Measurements from ENCODE around the gene GIT1. TPM values are rescaled to one million over a fixed set of nuclear protein-coding genes. Genes with fewer than 3 reads are reported as not detected.

The GIT1 gene
- total and polyA plus RNA-seq, 2 donors, result 14.2 to 32.8 TPM

- no peak overlapping the region for H3K27ac ChIP-seq (ENCODE audit: low read depth)
- H3K4me3 ChIP-seq (ENCODE audit: low read depth, low read length), result no peak overlapping the region
- no peaks in the 10 kb centered on the region for H3K4me1 ChIP-seq (ENCODE audit: insufficient read depth)
- WGBS, result 77% methylated on average over 3 of the region's 3 CpGs
- no peaks in the 10 kb centered on the region for H3K36me3 ChIP-seq (ENCODE audit: insufficient read depth)
- no peak for DNase-seq (ENCODE audit: extremely low spot score)
These were observed 33.6 kb downstream of the GIT1 start for GRCh38 chr17:29555840-29556239.

- Histone ChIP-seq H3K4me3 (ENCODE audit: low read depth, low read length) (no peak overlapping the region), H3K27ac (ENCODE audit: low read depth) (no peak overlapping the region), H3K4me1 (ENCODE audit: insufficient read depth) (no peaks in the 10 kb centered on the region), H3K36me3 (ENCODE audit: insufficient read depth) (no peaks in the 10 kb centered on the region)
- WGBS, result 30% methylated on average over 5 of the region's 5 CpGs
- no peak for DNase-seq (ENCODE audit: extremely low spot score)
These were observed 40.1 kb downstream of the GIT1 start for GRCh38 chr17:29549177-29549923.

- Histone ChIP-seq H3K36me3 (ENCODE audit: insufficient read depth) (peaks cover 4% of the 10 kb centered on the region), H3K4me3 (ENCODE audit: low read depth, low read length) (no peak overlapping the region), H3K27ac (ENCODE audit: low read depth) (no peak overlapping the region), H3K4me1 (ENCODE audit: insufficient read depth) (no peaks in the 10 kb centered on the region)
- WGBS, result 83% methylated on average over 1 of the region's 1 CpG
- no peak for DNase-seq (ENCODE audit: extremely low spot score)
These were observed 42.6 kb downstream of the GIT1 start for GRCh38 chr17:29546830-29547229.

GRCh38 chr17:29546085-29546484, 43.4 kb downstream of the GIT1 start:
- Histone ChIP-seq H3K4me3 (ENCODE audit: low read depth, low read length) (no peak overlapping the region), H3K27ac (ENCODE audit: low read depth) (no peak overlapping the region), H3K4me1 (ENCODE audit: insufficient read depth) (no peaks in the 10 kb centered on the region), H3K36me3 (ENCODE audit: insufficient read depth) (peaks cover 4% of the 10 kb centered on the region)
- 66% methylated on average over 1 of the region's 1 CpG for WGBS
- DNase-seq (ENCODE audit: extremely low spot score), result no peak

- 85% methylated on average over 4 of the region's 4 CpGs for WGBS
- Histone ChIP-seq H3K27ac (ENCODE audit: low read depth) (no peak overlapping the region), H3K4me3 (ENCODE audit: low read depth, low read length) (no peak overlapping the region), H3K36me3 (ENCODE audit: insufficient read depth) (peaks cover 4% of the 10 kb centered on the region), H3K4me1 (ENCODE audit: insufficient read depth) (no peaks in the 10 kb centered on the region)
- DNase-seq (ENCODE audit: extremely low spot score), result no peak
These were observed 45.4 kb downstream of the GIT1 start for GRCh38 chr17:29544066-29544465.

- no peak overlapping the region for H3K4me3 ChIP-seq (ENCODE audit: low read depth, low read length)
- H3K27ac ChIP-seq (ENCODE audit: low read depth), result no peak overlapping the region
- H3K36me3 ChIP-seq (ENCODE audit: insufficient read depth), result peaks cover 5% of the 10 kb centered on the region
- 89% methylated on average over 8 of the region's 8 CpGs for WGBS
- H3K4me1 ChIP-seq (ENCODE audit: insufficient read depth), result no peaks in the 10 kb centered on the region
- no peak for DNase-seq (ENCODE audit: extremely low spot score)
These were observed 55.5 kb downstream of the GIT1 start for GRCh38 chr17:29533976-29534375.

GRCh38 chr17:29526322-29526721, 63.1 kb downstream of the GIT1 start:
- no peak for DNase-seq (ENCODE audit: extremely low spot score)
- Histone ChIP-seq H3K4me1 (ENCODE audit: insufficient read depth) (no peaks in the 10 kb centered on the region), H3K27ac (ENCODE audit: low read depth) (no peak overlapping the region), H3K36me3 (ENCODE audit: insufficient read depth) (peaks cover 6% of the 10 kb centered on the region), H3K4me3 (ENCODE audit: low read depth, low read length) (no peak overlapping the region)
- WGBS, result 92% methylated on average over 3 of the region's 3 CpGs

- WGBS, result 96% methylated on average over 3 of the region's 3 CpGs
- Histone ChIP-seq H3K36me3 (ENCODE audit: insufficient read depth) (peaks cover 3% of the 10 kb centered on the region), H3K27ac (ENCODE audit: low read depth) (no peak overlapping the region), H3K4me1 (ENCODE audit: insufficient read depth) (no peaks in the 10 kb centered on the region), H3K4me3 (ENCODE audit: low read depth, low read length) (no peak overlapping the region)
- DNase-seq (ENCODE audit: extremely low spot score), result no peak
These were observed 64.8 kb downstream of the GIT1 start for GRCh38 chr17:29524692-29525091.

Other genes with a start within 250 kb of the GIT1 start
- gene TAOK1, start 199.3 kb downstream of the GIT1 start, total RNA-seq, result 96.9 TPM
- gene TAOK1, start 199.3 kb downstream of the GIT1 start, polyA plus RNA-seq, result 16.8 TPM
- gene ABHD15, start 22.6 kb downstream of the GIT1 start, total RNA-seq, result 6.7 TPM
- 9.8 TPM for gene ABHD15, start 22.6 kb downstream of the GIT1 start, polyA plus RNA-seq
- 26.3 TPM for gene TP53I13, start 20.9 kb downstream of the GIT1 start, total RNA-seq
- 74.7 TPM for gene TP53I13, start 20.9 kb downstream of the GIT1 start, polyA plus RNA-seq
- 7.7 TPM for gene ANKRD13B, start 3.5 kb upstream of the GIT1 start, total RNA-seq
- gene ANKRD13B, start 3.5 kb upstream of the GIT1 start, polyA plus RNA-seq, result 13.6 TPM
- 5.2 TPM for gene CORO6, start 33.3 kb upstream of the GIT1 start, total RNA-seq
- gene CORO6, start 33.3 kb upstream of the GIT1 start, polyA plus RNA-seq, result 35.0 TPM